HG02870 (cell line): ENCODE measurements around the gene SPATA19.
A peak's percentile ranks its signal among the peaks of the same experiment; 100 is the strongest.
"Not testable (repeated sequence)": the region's sequence is repeated elsewhere in the genome, so short reads cannot be mapped to it uniquely, and the experiment has no call there.

Source experiments
- ATAC-seq: cut with Tn5 transposase; IDR thresholded peaks from one replicate; pipeline ENCODE4 v1.9.1; 2021; ENCODE audit warnings: mild to moderate bottlenecking, moderate library complexity; ENCODE audit not compliant: unreplicated experiment

SPATA19 gene

GRCh38 chr11:133845413-133845812 lies at the start of gene SPATA19:
TSS of gene SPATA19 (minus strand) at chr11:133845513. CDS start at chr11:133845446, 67 bp downstream.
- no peak for ATAC-seq

GRCh38 chr11:133895061-133895479 lies 49.8 kb upstream of the SPATA19 start:
- peak; percentile 45 for ATAC-seq

GRCh38 chr11:133893381-133893780 lies 48.1 kb upstream of the SPATA19 start:
- no peak for ATAC-seq

- ATAC-seq = no peak
Observed at GRCh38 chr11:133892584-133893380, 47.5 kb upstream of the SPATA19 start.

GRCh38 chr11:133892126-133892525 lies 46.8 kb upstream of the SPATA19 start:
- ATAC-seq = no peak

GRCh38 chr11:133889893-133890292 lies 44.6 kb upstream of the SPATA19 start:
- ATAC-seq = no peak

- ATAC-seq = no peak
Observed at GRCh38 chr11:133889188-133889587, 43.9 kb upstream of the SPATA19 start.

GRCh38 chr11:133887692-133888332 lies 42.5 kb upstream of the SPATA19 start:
- ATAC-seq = no peak

- ATAC-seq = no peak
Observed at GRCh38 chr11:133886029-133886428, 40.7 kb upstream of the SPATA19 start.

GRCh38 chr11:133872160-133872559 lies 26.8 kb upstream of the SPATA19 start:
- ATAC-seq = no peak

- no peak for ATAC-seq
Observed at GRCh38 chr11:133867456-133867855, 22.1 kb upstream of the SPATA19 start.

- no peak for ATAC-seq
Observed at GRCh38 chr11:133865466-133865865, 20.2 kb upstream of the SPATA19 start.

GRCh38 chr11:133864756-133865155 lies 19.4 kb upstream of the SPATA19 start:
- ATAC-seq = no peak

- ATAC-seq = no peak
Observed at GRCh38 chr11:133860151-133860550, 14.8 kb upstream of the SPATA19 start.

- not testable (repeated sequence) for ATAC-seq
Observed at GRCh38 chr11:133854330-133854960, 9.1 kb upstream of the SPATA19 start.

GRCh38 chr11:133844217-133844616 lies 1.1 kb downstream of the SPATA19 start:
- no peak for ATAC-seq

GRCh38 chr11:133843454-133843987 lies 1.8 kb downstream of the SPATA19 start:
- ATAC-seq = no peak

- ATAC-seq = no peak
Observed at GRCh38 chr11:133842730-133843129, 2.6 kb downstream of the SPATA19 start.

- ATAC-seq = no peak
Observed at GRCh38 chr11:133842053-133842452, 3.3 kb downstream of the SPATA19 start.

- no peak for ATAC-seq
Observed at GRCh38 chr11:133841279-133842043, 3.9 kb downstream of the SPATA19 start.

- no peak for ATAC-seq
Observed at GRCh38 chr11:133840479-133840941, 4.8 kb downstream of the SPATA19 start.
